Activated naive CD8-positive, alpha-beta T cell treated with anti-CD3 and anti-CD28 coated beads, Interleukin-2, amount 10 ng/mL, durations not matched to agents 7 days and 5 days (primary cell): Measurements from ENCODE around the gene AGPAT2. TPM values are rescaled to one million over a fixed set of nuclear protein-coding genes. Genes with fewer than 3 reads are reported as not detected.
A peak's percentile ranks its signal among the peaks of the same experiment; 100 is the strongest.

ENCODE experiments used
- ATAC-seq: fragments of 150-1000 bp; cut with Tn5 transposase; one replicate; pipeline ENCODE4 v1.10.0; 2021; ENCODE audit warnings: low read depth, moderate library complexity
- POLR2A ChIA-PET: fragments of 350-600 bp; sonication (Branson Sonifier 250); formaldehyde crosslinking; loops from one replicate; lab custom pipeline; 2021; ENCODE audit warnings: antibody characterized with exemption; lab: Charles Lee
- DNase-seq: peaks from one replicate; pipeline ENCODE4 v3.0.0; 2021
- H3K27ac Mint-ChIP-seq: one replicate; pipeline ENCODE4 v1.8.0; 2022; ENCODE audit warnings: mild to moderate bottlenecking, mixed read lengths
- H3K27me3 Mint-ChIP-seq: one replicate; pipeline ENCODE4 v1.8.0; 2022; ENCODE audit warnings: mild to moderate bottlenecking, moderate library complexity, mixed read lengths
- H3K36me3 Mint-ChIP-seq: one replicate; pipeline ENCODE4 v1.8.0; 2021; ENCODE audit warnings: mild to moderate bottlenecking, mixed read lengths
- H3K4me1 Mint-ChIP-seq: one replicate; pipeline ENCODE4 v1.8.0; 2021; ENCODE audit warnings: mixed read lengths
- H3K4me3 Mint-ChIP-seq: one replicate; pipeline ENCODE4 v1.8.0; 2022; ENCODE audit warnings: mild to moderate bottlenecking, moderate library complexity, mixed read lengths
- H3K9me3 Mint-ChIP-seq: one replicate; pipeline ENCODE4 v1.8.0; 2021; ENCODE audit warnings: mixed read lengths
- total RNA-seq, 2 experiments: library from RNA; stranded (reverse); gene quantifications; one replicate each; pipeline ENCODE4 v1.2.3, GENCODE V29; 2021

Gene AGPAT2
- total RNA-seq, 2 experiments from 2014 or later: 21.6 to 24.8 TPM

DNA sequence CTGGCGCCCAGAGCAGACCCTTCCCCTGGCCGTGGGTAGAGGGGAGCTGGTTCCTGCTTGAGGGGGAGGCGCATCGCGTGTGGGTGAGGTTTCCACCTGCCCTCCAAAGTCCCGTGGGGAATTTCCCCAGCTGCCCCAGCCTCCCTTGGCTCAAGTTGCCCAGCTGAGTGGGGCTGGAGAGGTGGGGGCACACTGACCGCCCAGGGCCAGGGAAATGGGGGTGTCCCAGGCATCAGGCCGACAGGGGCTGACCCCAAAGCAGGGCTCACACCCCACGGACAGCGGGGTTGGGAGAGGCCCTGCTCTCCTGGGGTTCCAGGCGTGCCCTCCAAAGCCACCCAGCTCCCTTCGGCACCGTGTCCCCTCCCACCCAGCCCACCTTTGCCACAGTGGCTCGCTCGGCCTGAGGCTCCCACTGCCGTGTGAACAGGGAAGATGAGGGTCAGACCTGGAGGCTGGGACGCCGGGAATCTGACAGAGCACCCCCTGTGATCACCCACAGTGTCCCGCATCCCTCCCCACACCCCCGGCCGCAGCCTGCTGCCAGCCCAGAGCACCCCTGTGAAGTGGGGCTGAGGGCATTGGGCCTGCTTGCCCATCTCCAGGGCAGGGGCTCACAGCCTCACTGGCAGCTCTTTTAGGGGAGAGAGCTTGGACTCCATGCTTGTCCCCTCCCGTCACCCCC lies 25.5 kb downstream of the AGPAT2 start:
- Mint-ChIP-seq H3K27ac (no peak overlapping the region), H3K4me3 (no peak overlapping the region), H3K9me3 (no peaks in the 10 kb centered on the region), H3K36me3 (no peaks in the 10 kb centered on the region), H3K4me1 (peaks cover 8% of the 10 kb centered on the region), H3K27me3 (peaks cover 31% of the 10 kb centered on the region)
- DNase-seq (peak; percentile 34), ATAC-seq (no peak)
- POLR2A ChIA-PET: interaction anchor here (1.5 to 1.8 kb wide), 2 partner anchors 25 to 67 kb away, joined by 4 to 6 read pairs; partner anchors contain the start of gene AGPAT2

DNA sequence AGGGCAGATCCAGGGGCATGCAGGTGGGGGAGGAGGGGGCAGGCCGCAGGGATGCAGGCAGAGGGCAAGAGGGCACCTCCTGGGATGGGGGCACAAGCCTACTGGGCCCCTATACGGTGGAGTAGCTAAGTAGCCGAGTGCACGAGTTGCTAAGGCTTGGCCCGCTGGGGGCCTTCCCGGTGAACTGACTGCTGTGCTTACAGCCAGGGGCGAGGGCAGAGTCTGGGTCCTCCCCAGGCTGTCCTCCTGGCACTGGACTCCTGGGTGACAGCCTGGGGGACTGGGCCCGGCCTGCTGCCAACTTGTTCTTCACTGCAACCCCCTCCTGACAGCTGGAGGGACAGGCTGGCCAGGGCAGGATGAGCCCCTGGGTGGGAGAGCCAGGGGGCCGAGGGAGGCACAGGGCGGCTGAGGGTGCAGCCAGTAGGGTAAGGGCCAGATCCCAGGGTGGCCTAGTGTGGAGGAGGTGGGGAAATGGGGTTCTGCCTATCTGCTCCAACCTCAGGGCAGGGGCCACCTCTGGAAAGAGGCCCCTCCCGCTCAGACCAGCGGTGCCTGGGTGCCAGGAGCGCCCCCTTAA lies 26.2 kb downstream of the AGPAT2 start:
- POLR2A ChIA-PET: interaction anchor here (1.1 to 1.8 kb wide), 3 partner anchors 11 to 67 kb away, joined by 3 to 6 read pairs (median 4); partner anchors contain the start of gene AGPAT2
- peaks cover 34% of the 10 kb centered on the region for H3K27me3 Mint-ChIP-seq
- peak; percentile 41 for DNase-seq
- no peaks in the 10 kb centered on the region for H3K36me3 Mint-ChIP-seq
- no peak overlapping the region for H3K27ac Mint-ChIP-seq
- H3K4me3 Mint-ChIP-seq: no peak overlapping the region
- no peak for ATAC-seq
- H3K4me1 Mint-ChIP-seq: peaks cover 10% of the 10 kb centered on the region
- H3K9me3 Mint-ChIP-seq: no peaks in the 10 kb centered on the region

DNA sequence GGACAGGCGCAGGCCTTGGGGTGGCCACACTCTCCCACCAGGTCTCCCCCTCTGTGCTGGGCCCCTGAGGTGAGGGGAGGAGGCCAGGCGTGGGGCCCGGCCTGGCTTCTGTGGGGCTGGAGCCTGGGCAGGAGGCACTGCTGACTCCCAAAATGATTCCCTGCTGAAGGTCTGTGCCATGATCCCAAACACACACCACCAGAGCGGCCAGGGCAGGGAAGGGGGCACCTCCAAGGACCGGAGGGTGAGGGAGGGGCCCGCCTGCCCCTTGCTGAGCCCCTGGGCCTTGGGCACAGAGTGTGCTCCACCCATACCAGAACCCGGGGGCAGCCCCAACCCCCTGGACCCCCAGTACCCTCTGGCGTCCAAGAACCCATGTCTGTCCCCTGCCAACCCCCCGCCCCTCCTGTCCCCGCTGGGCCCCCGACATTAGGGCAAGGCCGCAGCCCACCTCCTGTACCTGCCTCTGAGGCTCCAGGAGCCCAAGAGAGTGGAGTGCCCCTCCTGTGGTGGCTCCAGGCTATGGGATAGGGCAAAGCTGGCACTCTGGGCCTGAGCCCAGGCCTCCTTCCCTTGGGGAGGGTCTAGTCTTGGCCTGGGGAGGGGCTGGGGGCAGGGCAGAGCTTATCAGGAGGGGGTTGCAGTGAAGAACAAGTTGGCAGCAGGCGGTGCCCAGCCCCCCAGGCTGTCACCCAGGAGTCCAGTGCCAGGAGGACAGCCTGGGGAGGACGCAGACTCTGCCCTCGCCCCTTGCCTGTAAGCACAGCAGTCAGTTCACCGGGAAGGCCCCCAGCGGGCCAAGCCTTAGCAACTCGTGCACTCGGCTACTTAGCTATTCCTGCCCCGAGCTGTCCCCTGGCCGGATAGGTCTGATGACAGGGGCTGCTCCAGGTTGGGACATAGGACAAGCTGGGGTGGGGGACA lies 27.1 kb downstream of the AGPAT2 start:
- H3K36me3 Mint-ChIP-seq: no peaks in the 10 kb centered on the region
- peaks cover 11% of the 10 kb centered on the region for H3K4me1 Mint-ChIP-seq
- H3K9me3 Mint-ChIP-seq: no peaks in the 10 kb centered on the region
- peak; percentile 33 for DNase-seq
- ATAC-seq: no peak
- peaks cover 37% of the 10 kb centered on the region for H3K27me3 Mint-ChIP-seq
- no peak overlapping the region for H3K27ac Mint-ChIP-seq
- POLR2A ChIA-PET: interaction anchor here (1.1 to 1.7 kb wide), 2 partner anchors 12 to 68 kb away, joined by 3 to 7 read pairs; no protein-coding TSS in a partner anchor
- H3K4me3 Mint-ChIP-seq: no peak overlapping the region

DNA sequence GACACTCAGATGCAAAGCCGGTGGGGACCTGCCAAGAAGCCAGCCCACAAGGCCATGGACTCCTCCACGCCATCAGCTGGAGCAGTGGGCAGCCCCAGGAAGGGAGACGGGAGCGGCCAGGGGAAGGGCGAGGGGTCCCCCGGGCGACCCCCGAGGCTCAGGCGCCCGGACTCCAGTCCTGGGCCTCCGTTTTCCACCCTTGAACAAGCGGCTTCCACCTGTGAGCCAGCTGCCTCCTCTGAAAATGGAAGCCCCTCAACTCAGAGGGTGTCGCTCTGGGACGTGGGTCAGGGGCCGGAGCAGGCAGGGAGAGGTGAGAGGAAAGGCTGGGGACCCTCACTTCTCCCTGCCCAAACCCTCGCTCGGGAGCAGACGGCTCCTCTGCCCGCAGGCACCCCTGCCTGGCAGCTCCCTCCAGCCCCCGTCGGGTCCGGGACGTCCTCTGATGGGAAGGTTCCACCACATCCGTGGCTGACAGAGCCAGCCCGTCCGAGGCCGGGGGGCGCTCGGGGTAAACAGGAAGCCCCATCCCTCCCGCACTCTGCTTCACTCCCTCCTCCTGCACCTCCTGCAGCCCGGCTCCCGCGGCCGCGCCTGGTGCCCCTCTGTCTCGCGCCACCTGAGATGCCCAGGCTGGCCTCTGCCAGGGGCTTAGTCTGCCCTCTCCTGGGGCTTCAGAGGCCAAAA lies 28.3 kb downstream of the AGPAT2 start:
- H3K27me3 Mint-ChIP-seq: peaks cover 30% of the 10 kb centered on the region
- ATAC-seq (peak; percentile 82), DNase-seq (peak; percentile 70)
- peak overlapping the region; percentile 17 for H3K4me3 Mint-ChIP-seq
- peaks cover 8% of the 10 kb centered on the region for H3K4me1 Mint-ChIP-seq
- H3K9me3 Mint-ChIP-seq: no peaks in the 10 kb centered on the region
- H3K27ac Mint-ChIP-seq: peak overlapping the region; percentile 65
- POLR2A ChIA-PET: interaction anchor here (0.6 to 1.7 kb wide), 3 partner anchors 14 to 69 kb away, joined by 3 to 7 read pairs (median 5); partner anchors contain the start of gene AGPAT2
- no peaks in the 10 kb centered on the region for H3K36me3 Mint-ChIP-seq

DNA sequence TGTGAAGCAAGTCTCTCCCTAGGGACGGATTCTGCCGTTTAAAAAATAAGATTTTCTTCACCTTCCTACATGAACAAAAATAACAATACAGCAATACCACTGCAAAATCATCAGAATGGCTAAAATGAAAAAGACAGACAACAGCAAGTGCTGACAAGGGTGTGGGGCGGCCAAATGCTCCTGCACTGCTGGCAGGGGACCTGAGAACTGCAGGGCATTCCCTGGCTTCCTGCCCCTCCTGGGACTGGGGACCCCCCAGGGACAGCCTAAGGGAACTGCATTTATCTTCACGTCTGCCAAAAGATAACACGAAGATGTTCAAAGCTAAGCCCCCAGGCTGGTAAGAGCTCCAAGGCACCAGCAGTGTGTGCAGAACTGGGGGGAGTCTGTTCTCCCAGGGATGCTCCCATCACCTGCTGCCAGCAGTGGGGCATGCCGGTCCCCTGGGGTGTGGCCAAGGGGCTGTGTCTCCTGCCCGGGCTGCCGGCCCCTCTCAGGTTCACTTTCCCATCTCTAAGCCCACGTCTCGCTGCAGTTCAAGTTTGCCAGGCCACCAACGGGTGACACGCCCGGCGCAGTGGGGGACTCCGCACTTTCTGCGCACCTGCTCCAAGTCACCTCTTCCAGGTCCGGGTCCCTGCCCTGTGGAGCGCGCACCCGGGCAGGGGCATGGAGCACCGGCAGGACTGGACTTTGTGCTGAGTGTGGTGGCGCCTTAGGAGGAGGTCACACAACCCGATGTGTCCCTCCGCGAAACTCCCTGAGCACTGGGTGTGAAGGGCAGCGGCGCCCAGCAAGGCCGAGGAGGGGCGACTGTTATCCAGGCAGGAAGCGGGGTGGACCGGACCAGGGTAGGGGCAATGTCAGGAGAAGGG lies 29.0 kb downstream of the AGPAT2 start:
- peak overlapping the region; percentile 65 for H3K27ac Mint-ChIP-seq
- H3K4me3 Mint-ChIP-seq: peak overlapping the region; percentile 17
- peak; percentile 47 for DNase-seq
- peaks cover 30% of the 10 kb centered on the region for H3K27me3 Mint-ChIP-seq
- H3K36me3 Mint-ChIP-seq: no peaks in the 10 kb centered on the region
- H3K4me1 Mint-ChIP-seq: peaks cover 8% of the 10 kb centered on the region
- no peak for ATAC-seq
- POLR2A ChIA-PET: interaction anchor here (0.6 to 1.7 kb wide), 3 partner anchors 15 to 70 kb away, joined by 3 to 7 read pairs (median 5); partner anchors contain the start of gene AGPAT2
- H3K9me3 Mint-ChIP-seq: no peaks in the 10 kb centered on the region

DNA sequence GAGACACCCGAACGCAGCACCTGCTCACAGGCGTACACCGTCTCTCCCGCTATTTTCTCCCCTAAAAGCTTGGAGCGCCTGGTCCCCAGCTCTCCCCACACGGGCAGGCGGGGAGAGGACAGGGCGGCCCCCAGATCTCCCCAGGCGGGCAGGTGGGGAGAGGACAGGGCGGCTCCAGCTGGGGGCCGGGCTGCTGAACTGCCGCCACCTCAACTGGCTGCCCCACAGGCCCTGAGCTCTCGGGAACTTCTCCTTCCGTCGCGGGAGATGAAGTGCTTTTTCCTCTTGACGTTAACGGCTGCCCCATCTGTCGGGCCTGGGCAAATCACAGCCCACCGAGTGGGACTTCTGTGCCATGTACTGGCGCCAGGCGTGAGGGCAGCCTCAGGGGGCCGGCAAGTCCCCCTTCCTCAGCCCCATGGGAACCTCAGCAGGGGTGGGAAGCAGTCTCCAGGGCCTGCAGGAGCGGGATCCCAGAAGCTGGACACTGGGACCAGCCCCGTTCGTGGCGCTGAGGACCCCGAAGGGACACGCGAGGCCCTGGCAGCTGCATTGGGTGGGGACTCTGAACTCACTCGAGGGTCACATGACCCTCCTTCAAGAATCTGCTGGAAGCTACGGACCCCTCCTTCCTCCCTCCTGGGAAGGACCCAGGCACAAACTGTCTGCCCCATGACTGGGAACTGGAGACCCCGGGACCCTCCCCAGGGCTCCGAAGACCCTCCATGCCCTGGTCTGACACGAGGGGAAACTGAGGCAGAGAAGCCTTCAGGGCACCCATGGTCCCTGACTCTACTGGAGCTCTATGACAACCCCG lies 30.3 kb downstream of the AGPAT2 start:
- ATAC-seq (no peak), DNase-seq (peak; percentile 37)
- Mint-ChIP-seq H3K4me1 (peaks cover 8% of the 10 kb centered on the region), H3K27me3 (peaks cover 33% of the 10 kb centered on the region), H3K9me3 (no peaks in the 10 kb centered on the region), H3K27ac (no peak overlapping the region), H3K4me3 (no peak overlapping the region), H3K36me3 (no peaks in the 10 kb centered on the region)
- POLR2A ChIA-PET: interaction anchor here (1.2 kb wide), 1 partner anchor 71 kb away, joined by 3 read pairs; no protein-coding TSS in a partner anchor

DNA sequence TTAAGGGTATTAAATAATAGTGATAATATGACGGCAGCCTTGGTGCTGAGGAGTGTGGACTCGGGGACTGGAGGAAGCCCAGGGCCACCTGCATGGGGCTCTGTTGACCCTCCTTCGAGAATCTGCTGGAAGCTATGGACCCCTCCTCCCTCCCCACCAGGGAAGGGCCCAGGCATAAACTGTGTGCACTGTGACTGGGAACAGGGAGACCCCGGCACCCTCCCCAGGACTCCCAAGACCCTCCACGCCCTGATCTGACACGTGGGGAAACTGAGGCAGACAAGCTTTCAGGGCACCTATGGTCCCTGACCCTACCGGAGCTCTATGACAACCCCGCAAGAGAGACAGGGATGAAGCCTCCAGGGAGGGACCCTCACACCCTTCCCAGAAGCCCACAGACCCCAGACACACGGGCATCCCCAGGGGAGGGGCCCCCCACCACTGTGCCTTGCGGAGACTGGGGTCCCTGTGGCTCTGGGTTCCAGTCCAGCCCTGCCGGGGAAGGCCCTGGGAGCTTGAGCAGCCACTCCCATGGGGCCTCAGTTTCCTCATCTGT lies 31.0 kb downstream of the AGPAT2 start:
- Mint-ChIP-seq H3K4me1 (peaks cover 8% of the 10 kb centered on the region), H3K36me3 (no peaks in the 10 kb centered on the region), H3K4me3 (no peak overlapping the region), H3K27me3 (peaks cover 33% of the 10 kb centered on the region), H3K27ac (no peak overlapping the region), H3K9me3 (no peaks in the 10 kb centered on the region)
- POLR2A ChIA-PET: interaction anchor here (1.2 kb wide), 1 partner anchor 72 kb away, joined by 3 read pairs; no protein-coding TSS in a partner anchor
- no peak for DNase-seq
- no peak for ATAC-seq

DNA sequence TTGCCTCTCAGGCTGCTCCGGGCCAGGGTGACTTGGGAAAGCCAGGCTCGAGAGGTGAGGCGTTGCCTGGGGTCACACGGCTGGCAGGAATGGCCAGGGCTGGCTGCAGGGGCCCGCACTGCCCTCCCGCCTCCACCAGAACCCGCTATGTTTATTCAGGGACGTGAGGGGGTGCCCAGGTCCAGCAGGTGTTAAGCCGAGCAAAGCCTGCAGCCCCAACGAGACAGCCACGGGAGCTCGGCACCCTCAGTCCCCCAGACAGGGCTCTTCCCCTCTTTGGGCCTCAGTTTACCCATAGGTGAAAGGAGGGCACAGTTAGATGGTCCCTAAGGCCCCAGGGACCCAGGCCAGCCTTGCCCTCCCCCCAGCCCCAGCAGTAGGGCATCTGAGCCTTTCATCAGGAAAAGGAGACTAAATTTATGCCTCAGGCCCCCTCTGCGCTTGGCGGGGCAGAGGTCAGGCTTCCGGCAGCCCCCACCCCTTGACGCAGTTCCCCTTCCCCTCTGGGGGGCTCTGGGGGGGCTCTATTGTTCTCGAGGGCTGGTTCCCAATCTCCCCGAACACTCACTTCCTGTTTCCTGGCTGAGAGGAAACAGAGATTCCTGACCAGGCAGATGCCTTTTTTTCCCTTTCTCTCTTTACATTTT lies 31.6 kb downstream of the AGPAT2 start:
- H3K9me3 Mint-ChIP-seq: no peaks in the 10 kb centered on the region
- H3K36me3 Mint-ChIP-seq: no peaks in the 10 kb centered on the region
- ATAC-seq (no peak), DNase-seq (peak; percentile 24)
- POLR2A ChIA-PET: no interaction called here
- H3K27me3 Mint-ChIP-seq: peaks cover 33% of the 10 kb centered on the region
- H3K27ac Mint-ChIP-seq: no peak overlapping the region
- H3K4me3 Mint-ChIP-seq: no peak overlapping the region
- peaks cover 8% of the 10 kb centered on the region for H3K4me1 Mint-ChIP-seq

DNA sequence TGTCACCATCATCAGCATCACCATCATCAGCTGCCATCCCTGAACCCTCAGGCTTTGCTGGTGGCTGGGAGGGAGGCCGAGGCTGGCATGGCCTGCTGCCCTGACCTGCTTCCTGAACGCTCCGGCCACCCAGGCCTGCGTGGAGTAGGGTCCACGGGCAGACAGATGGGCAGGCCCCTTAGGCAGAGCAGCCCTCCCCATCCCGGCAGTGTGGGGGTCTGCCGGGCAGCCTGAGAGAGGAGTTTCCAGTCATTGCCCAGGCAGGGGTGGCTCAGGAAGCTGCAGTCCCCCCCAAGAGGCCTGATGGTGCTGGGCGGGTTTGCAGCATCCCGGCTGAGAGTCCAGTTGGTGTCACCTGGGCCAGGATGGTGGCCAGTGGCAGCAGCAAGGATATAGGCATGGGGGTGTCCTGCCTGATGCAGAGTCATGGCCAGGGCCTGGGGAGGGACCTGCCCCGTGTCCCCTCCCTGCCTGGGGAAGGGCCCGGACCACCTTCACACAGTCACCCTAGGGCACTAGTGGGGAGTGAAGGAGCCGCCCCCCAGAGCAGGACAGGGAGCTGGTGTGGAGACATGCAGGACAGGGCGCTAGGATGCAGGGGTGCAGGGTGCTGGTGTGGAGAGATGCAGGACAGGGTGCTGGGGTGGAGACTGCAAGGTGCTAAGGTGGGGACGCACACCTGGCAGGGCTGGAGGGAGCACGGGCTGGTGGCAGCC lies 32.3 kb downstream of the AGPAT2 start:
- DNase-seq (peak; percentile 31), ATAC-seq (no peak)
- Mint-ChIP-seq H3K27me3 (peaks cover 35% of the 10 kb centered on the region), H3K4me1 (peaks cover 8% of the 10 kb centered on the region), H3K9me3 (no peaks in the 10 kb centered on the region), H3K4me3 (no peak overlapping the region), H3K27ac (peak overlapping the region; percentile 30), H3K36me3 (no peaks in the 10 kb centered on the region)
- POLR2A ChIA-PET: no interaction called here

DNA sequence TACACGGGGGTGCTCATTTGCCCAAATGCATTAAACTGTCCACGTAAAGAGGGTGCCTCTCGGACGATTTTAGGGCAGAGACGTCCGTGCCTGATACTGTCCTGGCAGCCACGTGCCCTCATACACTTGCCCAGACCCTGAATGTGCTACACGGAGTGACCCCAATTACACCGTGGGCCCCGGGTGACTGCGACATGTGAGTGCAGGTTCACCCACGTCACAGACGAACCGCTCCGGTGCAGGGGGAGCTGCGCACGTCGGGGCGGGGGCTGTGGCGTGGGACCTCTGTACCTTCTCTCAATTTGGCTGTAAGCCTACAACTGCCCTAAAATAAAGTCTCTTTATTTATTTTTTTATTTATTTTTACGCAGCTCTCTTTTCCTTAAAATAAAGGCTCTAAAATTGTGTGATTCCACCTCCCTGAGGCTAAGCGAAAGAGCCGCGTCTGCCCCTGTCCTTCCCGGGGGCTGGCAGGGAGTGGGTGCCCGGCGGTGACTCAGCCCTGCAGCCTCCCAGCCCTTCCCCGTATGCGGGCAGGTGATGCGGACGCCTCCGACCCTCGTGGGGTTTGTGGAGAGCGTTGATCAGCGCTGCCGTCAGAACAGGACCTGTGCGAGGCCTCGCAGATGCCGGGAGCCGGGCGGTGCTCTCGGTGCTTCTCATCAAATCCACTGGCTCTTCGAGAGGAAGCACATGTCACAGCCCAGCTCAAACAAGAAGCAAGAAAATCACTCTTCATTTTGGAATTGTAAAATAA lies 33.8 kb downstream of the AGPAT2 start:
- Mint-ChIP-seq H3K36me3 (no peaks in the 10 kb centered on the region), H3K27ac (no peak overlapping the region), H3K4me1 (peaks cover 7% of the 10 kb centered on the region), H3K4me3 (no peak overlapping the region), H3K27me3 (peaks cover 45% of the 10 kb centered on the region), H3K9me3 (no peaks in the 10 kb centered on the region)
- DNase-seq (no peak), ATAC-seq (no peak)
- POLR2A ChIA-PET: no interaction called here
